K562 (cell line): Measurements from ENCODE around the gene MFSD11. TPM values are rescaled to one million over a fixed set of nuclear protein-coding genes. Genes with fewer than 3 reads are reported as not detected.
A peak's percentile ranks its signal among the peaks of the same experiment; 100 is the strongest.

ENCODE experiments used
- ATAC-seq: fragments of 200-7000 bp; cut with Tn5 transposase; 3 replicates; pipeline ENCODE4 v1.9.1; 2020; ENCODE audit warnings: moderate library complexity
- BruUV-seq: library from RNA; stranded (reverse); fragments of 400-500 nt; replicated peaks from 2 replicates; lab custom pipeline; 2021; lab: Mats Ljungman, UMichigan
- CTCF ChIA-PET: fragments of 300-600 bp; formaldehyde crosslinking; extraction: SDS; loops from one replicate; lab custom pipeline; 2021; ENCODE audit warnings: low intra/inter-chr PET ratio; lab: Yijun Ruan, JAX
- POLR2A ChIA-PET: fragments of 300-600, 350-650 bp; sonication (Branson Sonifier 250); formaldehyde crosslinking; extraction: SDS; loops from one replicate; lab custom pipeline; 2021; ENCODE audit warnings: antibody characterized with exemption, inconsistent platforms; lab: Yijun Ruan, JAX
- DNase-seq, 4 experiments: peaks; one replicate each; pipeline versions ENCODE4 v3.0.0 to v3.0.0-alpha.2; 2011 to 2018; ENCODE audit warnings: low spot score in 3 of 4, mixed read lengths in 3 of 4; ENCODE audit errors: extremely low read depth in 1 of 4
- FAIRE-seq: peaks from 2 replicates; lab custom pipeline; 2011; peaks lifted over from hg19 to GRCh38; lab: Jason Lieb, UNC
- H2AFZ ChIP-seq: 2 replicates; pipeline ENCODE4 v1.6.0; 2011; ENCODE audit warnings: low read depth, low read length, control low read depth, inconsistent platforms
- H3K27ac ChIP-seq: fragments of 200-600 bp; 3 replicates; pipeline ENCODE4 v1.8.0; 2011; ENCODE audit warnings: low read depth, mild to moderate bottlenecking, control low read depth, inconsistent platforms, low read length, moderate library complexity, mixed read lengths; ENCODE audit errors: extremely low read depth
- H3K27me3 ChIP-seq, 2 experiments: fragments of 300-600 bp in 1 of 2; 2 replicates in 1 of 2; 3 replicates in 1 of 2; pipeline versions ENCODE4 v1.6.0 to v1.8.0; 2011; ENCODE audit warnings: inconsistent platforms in 2 of 2, low read length in 2 of 2, mild to moderate bottlenecking in 1 of 2, mixed read lengths in 1 of 2, moderate library complexity in 1 of 2; ENCODE audit not compliant: control insufficient read depth in 2 of 2, insufficient read depth in 2 of 2
- H3K36me3 ChIP-seq: fragments of 300-600 bp; 3 replicates; pipeline ENCODE4 v1.8.0; 2011; ENCODE audit warnings: mild to moderate bottlenecking, low read length, inconsistent platforms; ENCODE audit not compliant: control insufficient read depth, insufficient read depth
- H3K4me1 ChIP-seq, 2 experiments: fragments of 200-600 bp in 1 of 2; replicated peaks in 1 of 2; 2 replicates in 1 of 2; 3 replicates in 1 of 2; pipeline versions ENCODE4 v1.5.1 to v1.8.0; 2011; ENCODE audit warnings: inconsistent platforms in 2 of 2, low read length in 2 of 2, mild to moderate bottlenecking in 1 of 2, mixed read lengths in 1 of 2, moderate library complexity in 1 of 2; ENCODE audit not compliant: control insufficient read depth in 2 of 2, insufficient read depth in 2 of 2
- H3K4me2 ChIP-seq: 2 replicates; pipeline ENCODE4 v1.6.1; 2011; ENCODE audit warnings: low read length, control low read depth, inconsistent platforms, mixed read lengths; ENCODE audit not compliant: insufficient read depth
- H3K4me3 ChIP-seq: fragments of 200-600 bp; sonication (generic), shearing (Covaris generic); 2 replicates; pipeline ENCODE4 v1.5.1; 2016; ENCODE audit warnings: control low read depth, inconsistent platforms
- H3K79me2 ChIP-seq: fragments of 200-600 bp; 3 replicates; pipeline ENCODE4 v1.8.0; 2011; ENCODE audit warnings: low read length, inconsistent platforms; ENCODE audit not compliant: control insufficient read depth, insufficient read depth
- H3K9ac ChIP-seq, 2 experiments: 2 replicates each; pipeline versions ENCODE4 v1.6.0 to v1.6.1; 2011; ENCODE audit warnings: low read depth in 2 of 2, low read length in 2 of 2, control low read depth in 1 of 2, inconsistent platforms in 1 of 2, mild to moderate bottlenecking in 1 of 2, mixed read lengths in 1 of 2; ENCODE audit not compliant: insufficient read depth in 1 of 2
- H3K9me1 ChIP-seq: one replicate; pipeline ENCODE4 v1.6.0; 2011; ENCODE audit warnings: inconsistent platforms, mild to moderate bottlenecking, low read length, moderate library complexity; ENCODE audit not compliant: control insufficient read depth, insufficient read depth
- H3K9me3 ChIP-seq: replicated peaks from 2 replicates; pipeline ENCODE4 v1.5.1; 2011; ENCODE audit warnings: low read depth, low read length, inconsistent platforms; ENCODE audit not compliant: control insufficient read depth, insufficient read depth
- H4K20me1 ChIP-seq: replicated peaks from 2 replicates; pipeline ENCODE4 v1.6.1; 2011; ENCODE audit warnings: low read length, inconsistent platforms, mixed read lengths; ENCODE audit not compliant: control insufficient read depth, insufficient read depth
- ATF2 ChIP-seq: sonication (generic); formaldehyde crosslinking; IDR thresholded peaks from 2 replicates; pipeline ENCODE4 v1.8.1; 2022; ENCODE audit warnings: missing genetic modification reagents
- ATF7 ChIP-seq: fragments of 450-650 bp; IDR thresholded peaks from 2 replicates; pipeline ENCODE4 v1.7.1; 2014; ENCODE audit warnings: mild to moderate bottlenecking, moderate library complexity
- ELF1 ChIP-seq: fragments of 200-800 bp; sonication (Bioruptor generic); IDR thresholded peaks from 2 replicates; pipeline ENCODE4 v1.6.1; 2016; ENCODE audit warnings: missing genetic modification characterization, missing compliant biosample characterization
- MAZ ChIP-seq, 2 experiments: fragments of 450-650 bp in 1 of 2; sonication (generic) in 1 of 2; formaldehyde crosslinking; IDR thresholded peaks in 1 of 2; conservative IDR thresholded peaks in 1 of 2; 2 replicates each; pipeline versions ENCODE4 v1.4.0 to v1.5.0; 2020; ENCODE audit warnings: mild to moderate bottlenecking in 1 of 2, missing genetic modification reagents in 1 of 2
- PTTG1 ChIP-seq: fragments of 450-650 bp; IDR thresholded peaks from 2 replicates; pipeline ENCODE4 v1.6.1; 2016; ENCODE audit warnings: low read depth, mild to moderate bottlenecking, missing genetic modification characterization, missing compliant biosample characterization
- RAD21 ChIP-seq, 2 experiments: fragments of 250-450 bp in 1 of 2; fragments of 450-650 bp in 1 of 2; sonication (Bioruptor Pico) in 1 of 2; formaldehyde crosslinking in 1 of 2; IDR thresholded peaks in 1 of 2; conservative IDR thresholded peaks in 1 of 2; 2 replicates each; pipeline versions ENCODE4 v1.4.0 to v1.8.0; 2020 to 2022; ENCODE audit warnings: mild to moderate bottlenecking in 2 of 2, moderate library complexity in 1 of 2
- RBM22 ChIP-seq: fragments of 200-400 bp; formaldehyde crosslinking; IDR thresholded peaks from 2 replicates; pipeline ENCODE4 v1.6.1; 2018; ENCODE audit warnings: low read length, low read depth; ENCODE audit not compliant: poor library complexity, severe bottlenecking
- RFX5 ChIP-seq: IDR thresholded peaks from 2 replicates; pipeline ENCODE4 v1.6.1; 2011; ENCODE audit warnings: low read depth, mild to moderate bottlenecking, improper control_type of control experiment, low read length
- RNF219 ChIP-seq: fragments of 250-450 bp; sonication (Bioruptor Pico); IDR thresholded peaks from 2 replicates; pipeline ENCODE4 v1.5.0; 2022; ENCODE audit warnings: mild to moderate bottlenecking
- SNAPC5 ChIP-seq: fragments of 250-450 bp; sonication (Bioruptor Pico); IDR thresholded peaks from 2 replicates; pipeline ENCODE4 v1.8.0; 2021; ENCODE audit warnings: moderate library complexity, mild to moderate bottlenecking, inconsistent platforms
- TFAP4 ChIP-seq: sonication (generic); formaldehyde crosslinking; IDR thresholded peaks from 2 replicates; pipeline ENCODE4 v1.8.0; 2022; ENCODE audit warnings: missing genetic modification reagents, mild to moderate bottlenecking, moderate library complexity, borderline replicate concordance
- ZNF436 ChIP-seq: fragments of 250-450, 450-650 bp; sonication (Bioruptor Pico); formaldehyde crosslinking; IDR thresholded peaks from 2 replicates; pipeline ENCODE4 v1.7.0; 2020; ENCODE audit warnings: mild to moderate bottlenecking
- ZNF79 ChIP-seq: fragments of 250-450 bp; sonication (Bioruptor Pico); IDR thresholded peaks from 2 replicates; pipeline ENCODE4 v1.4.0; 2020; ENCODE audit warnings: low read depth, mild to moderate bottlenecking, moderate library complexity
- WGBS: fragments of 100-300 bp; shearing (Covaris generic); methylation state at CpG from one replicate; pipeline ENCODE4 v1.1.6; 2016; ENCODE audit warnings: low coverage, mixed read lengths; ENCODE audit not compliant: insufficient coverage; ENCODE audit errors: missing lambda C conversion rate; 5-methylcytosine and 5-hydroxymethylcytosine counted together
- in situ Hi-C: fragments of 300-500 bp; cut with MboI; formaldehyde crosslinking; loops from 4 replicates; pipeline ENCODE4 v1.15.0; 2018; ENCODE audit warnings: inconsistent platforms, mixed read lengths
- intact Hi-C: fragments of 100-400 bp; cut with micrococcal nuclease; formaldehyde crosslinking; loops from 2 replicates; pipeline ENCODE4 v1.14.2; 2022
- polyA plus RNA-seq, 8 experiments: library from polyadenylated mRNA; depleted of rRNA in 4 of 8; stranded (reverse) in 5 of 8; unstranded in 3 of 8; fragments of >200 nt; fragmentation: Nextera tagmentation in 2 of 8; fragmentation: Illumina TruSeq in 1 of 8; extraction: Ambion mirVana in 2 of 8; extraction: Trizol in 1 of 8; gene quantifications; 2 replicates each; pipeline versions ENCODE4 v1.2.1 to v1.2.3, GENCODE V29; 2011 to 2014; ENCODE audit warnings: inconsistent platforms in 1 of 8, missing spikeins in 1 of 8
- total RNA-seq, 7 experiments: library from RNA; depleted of rRNA in 6 of 7; stranded (reverse); fragments of >200 nt in 6 of 7; fragmentation: Illumina TruSeq in 2 of 7; extraction: Trizol in 2 of 7; gene quantifications; 2 replicates each; pipeline versions ENCODE4 v1.2.1 to v1.2.3, GENCODE V29; 2011 to 2021; ENCODE audit warnings: low replicate concordance in 1 of 7

The MFSD11 gene
- total and polyA plus RNA-seq, 9 of the 15 experiments (the other 6 are each of a cell fraction or from before 2014, with no cell fraction given), result 14.4 to 24.5 (median 19.9) TPM

GRCh38 chr17:76706817-76707216, 31.1 kb upstream of the MFSD11 start (continued):
- TF ChIP-seq ATF7 (no peak), RFX5 (no peak), RBM22 (no peak), ZNF79 (no peak), PTTG1 (tag) (no peak), ATF2 (CRISPR knock-in tag) (no peak)

GRCh38 chr17:76707985-76708807, 29.7 kb upstream of the MFSD11 start:
- in situ Hi-C loops, result no loop called here
- DNase-seq (peak; percentile 40 to 63 (median 54)), FAIRE-seq (peak; percentile 54), ATAC-seq (peak; percentile 59)
- Histone ChIP-seq H3K9me1 (no peaks in the 10 kb centered on the region), H3K36me3 (peaks cover 5% of the 10 kb centered on the region; the same call in 1 of the 3 replicates), H3K9ac (peak overlapping the region in 1 of 2 experiments; percentile 75; a peak in 2 of 4 replicates), H3K27me3 (no peaks in the 10 kb centered on the region), H3K4me2 (peak overlapping the region; percentile 11; the same call in 1 of the 2 replicates), H3K9me3 (no peaks in the 10 kb centered on the region), H2AFZ (no peak overlapping the region), H3K4me3 (no peak overlapping the region), H3K4me1 (peaks cover 25 to 35% of the 10 kb centered on the region in 2 experiments; a peak in 4 of 5 replicates), H4K20me1 (peaks cover 5% of the 10 kb centered on the region; the same call in 1 of the 2 replicates), H3K27ac (no peak overlapping the region), H3K79me2 (no peaks in the 10 kb centered on the region)
- no TSS peak for BruUV-seq
- POLR2A ChIA-PET, result interaction anchor here (0.6 to 2.8 kb wide), 9 partner anchors 9 to 180 kb away, joined by 3 to 19 read pairs (median 6); partner anchors contain the start of gene SRSF2
- WGBS, result 40% methylated on average over 12 of the region's 14 CpGs
- CTCF ChIA-PET, result no interaction called here
- intact Hi-C loops, result no loop called here
- TF ChIP-seq ZNF436 (no peak), RNF219 (CRISPR knock-in tag) (no peak), MAZ (CRISPR knock-in tag; conservative IDR thresholded peaks at IDR 0.05 in 1 of 2, IDR thresholded peaks at IDR 0.05 in 1 of 2) (0 out of 4 replicates have a peak, but pooled peaks of 1 of the 2 experiments have one; percentile 14), SNAPC5 (CRISPR knock-in tag) (no peak), ELF1 (no peak), RAD21 (CRISPR knock-in tag; conservative IDR thresholded peaks at IDR 0.05 in 1 of 2, IDR thresholded peaks at IDR 0.05 in 1 of 2) (peak in 1 of 2 experiments; percentile 48; a peak in 2 of 4 replicates), TFAP4 (CRISPR knock-in tag) (peak; percentile 48; the same call in 1 of the 2 replicates)
